HEK293T (cell line): ENCODE measurements around the gene LAYN.

ENCODE experiments used
- CTCF ChIA-PET: fragments of 350-600 bp; formaldehyde crosslinking; extraction: SDS; loops from one replicate; lab custom pipeline; 2021; ENCODE audit warnings: antibody characterized with exemption, inconsistent platforms; lab: Yijun Ruan, JAX
- POLR2A ChIA-PET: fragments of 350-600 bp; formaldehyde crosslinking; extraction: SDS; loops from one replicate; lab custom pipeline; 2020; ENCODE audit warnings: antibody characterized with exemption, inconsistent platforms; lab: Yijun Ruan, JAX
- DNase-seq: peaks from one replicate; pipeline ENCODE4 v3.0.0; 2012; ENCODE audit warnings: mixed read lengths; ENCODE audit errors: extremely low spot score
- ARNT ChIP-seq: fragments of 450-650 bp; IDR thresholded peaks from 2 replicates; pipeline ENCODE4 v1.6.1; 2017; ENCODE audit warnings: mild to moderate bottlenecking
- BHLHE40 ChIP-seq: fragments of 450-650 bp; IDR thresholded peaks from 2 replicates; pipeline ENCODE4 v1.6.1; 2016; ENCODE audit warnings: mild to moderate bottlenecking, moderate library complexity, borderline replicate concordance
- CTBP1 ChIP-seq: fragments of 450-650 bp; IDR thresholded peaks from 2 replicates; pipeline ENCODE4 v1.6.1; 2016; ENCODE audit warnings: borderline replicate concordance
- ELF4 ChIP-seq: fragments of 450-650 bp; IDR thresholded peaks from 2 replicates; pipeline ENCODE4 v1.6.1; 2017; ENCODE audit warnings: antibody characterized with exemption
- FOXA1 ChIP-seq: fragments of 450-650 bp; IDR thresholded peaks from 2 replicates; pipeline ENCODE4 v1.6.1; 2016; ENCODE audit warnings: mild to moderate bottlenecking
- FOXK2 ChIP-seq: fragments of 450-650 bp; IDR thresholded peaks from 2 replicates; pipeline ENCODE4 v1.6.1; 2016; ENCODE audit warnings: mild to moderate bottlenecking
- FOXM1 ChIP-seq: fragments of 450-650 bp; IDR thresholded peaks from 2 replicates; pipeline ENCODE4 v1.6.1; 2017; ENCODE audit warnings: mild to moderate bottlenecking, borderline replicate concordance
- HDGF ChIP-seq: fragments of 450-650 bp; IDR thresholded peaks from 2 replicates; pipeline ENCODE4 v1.6.1; 2017; ENCODE audit warnings: antibody characterized with exemption, borderline replicate concordance
- L3MBTL2 ChIP-seq: fragments of 450-650 bp; conservative IDR thresholded peaks from 2 replicates; pipeline ENCODE4 v1.6.1; 2016; ENCODE audit warnings: mild to moderate bottlenecking
- LEF1 ChIP-seq: fragments of 450-650 bp; IDR thresholded peaks from 2 replicates; pipeline ENCODE4 v1.6.1; 2017; ENCODE audit warnings: mild to moderate bottlenecking, borderline replicate concordance
- NFRKB ChIP-seq: fragments of 450-650 bp; IDR thresholded peaks from 2 replicates; pipeline ENCODE4 v1.6.1; 2016; ENCODE audit warnings: mild to moderate bottlenecking, moderate library complexity
- PKNOX1 ChIP-seq: fragments of 450-650 bp; IDR thresholded peaks from 2 replicates; pipeline ENCODE4 v1.6.1; 2016
- SP1 ChIP-seq: fragments of 450-650 bp; IDR thresholded peaks from 2 replicates; pipeline ENCODE4 v1.6.1; 2017
- SUZ12 ChIP-seq: fragments of 450-650 bp; IDR thresholded peaks from 2 replicates; pipeline ENCODE4 v1.6.1; 2016; ENCODE audit warnings: mild to moderate bottlenecking
- TARDBP ChIP-seq: fragments of 450-650 bp; IDR thresholded peaks from 2 replicates; pipeline ENCODE4 v1.6.1; 2016
- ZNF384 ChIP-seq: fragments of 450-650 bp; IDR thresholded peaks from 2 replicates; pipeline ENCODE4 v1.6.1; 2016

Gene LAYN

GRCh38 chr11:111582163-111582562, 41.6 kb downstream of the LAYN start:
- TF ChIP-seq L3MBTL2 (no peak), CTBP1 (no peak), FOXM1 (no peak), NFRKB (no peak), PKNOX1 (no peak), BHLHE40 (no peak)
- ChIA-PET POLR2A (no interaction called here), CTCF (interaction anchor here (0.7 to 1.2 kb wide), 3 partner anchors 10 to 196 kb away, joined by 3 to 5 read pairs (median 4); no protein-coding TSS in a partner anchor)
- DNase-seq: no peak

GRCh38 chr11:111582881-111583280, 42.4 kb downstream of the LAYN start:
- TF ChIP-seq FOXM1 (no peak), ZNF384 (no peak), CTBP1 (no peak), NFRKB (no peak), SUZ12 (no peak), ARNT (no peak), HDGF (no peak), PKNOX1 (no peak)
- ChIA-PET CTCF (interaction anchor here (0.7 to 1.3 kb wide), 4 partner anchors 11 to 195 kb away, joined by 3 to 5 read pairs (median 4); no protein-coding TSS in a partner anchor), POLR2A (no interaction called here)
- no peak for DNase-seq

- TF ChIP-seq ZNF384: no peak
- no peak for TF ChIP-seq SP1
- no peak for DNase-seq
- POLR2A ChIA-PET: no interaction called here
- CTCF ChIA-PET: no interaction called here
Measured at GRCh38 chr11:111585371-111585770, 44.9 kb downstream of the LAYN start.

GRCh38 chr11:111586388-111586831, 45.9 kb downstream of the LAYN start:
- POLR2A ChIA-PET: no interaction called here
- DNase-seq: peak; percentile 32
- TF ChIP-seq LEF1 (no peak), SUZ12 (no peak), HDGF (no peak), CTBP1 (no peak), FOXM1 (no peak)
- CTCF ChIA-PET: interaction anchor here (0.5 to 2.0 kb wide), 7 partner anchors 11 to 265 kb away, joined by 3 to 10 read pairs (median 4); no protein-coding TSS in a partner anchor

- ChIA-PET CTCF (no interaction called here), POLR2A (no interaction called here)
- TF ChIP-seq HDGF (no peak), FOXA1 (no peak), BHLHE40 (no peak), ARNT (no peak), FOXK2 (no peak), ZNF384 (no peak), SP1 (no peak), ELF4 (no peak), PKNOX1 (no peak), NFRKB (no peak), FOXM1 (no peak)
- no peak for DNase-seq
Measured at GRCh38 chr11:111589114-111589513, 48.6 kb downstream of the LAYN start.

GRCh38 chr11:111589886-111590499, 49.5 kb downstream of the LAYN start:
- CTCF ChIA-PET: no interaction called here
- DNase-seq: no peak
- POLR2A ChIA-PET: interaction anchor here (0.9 kb wide), 1 partner anchor 46 kb away, joined by 3 read pairs; no protein-coding TSS in a partner anchor
- TF ChIP-seq SUZ12 (no peak), L3MBTL2 (no peak), HDGF (no peak), SP1 (no peak), NFRKB (no peak), FOXM1 (no peak), FOXK2 (no peak), ARNT (no peak), BHLHE40 (no peak), TARDBP (no peak), ELF4 (no peak), FOXA1 (no peak), PKNOX1 (no peak), CTBP1 (no peak), ZNF384 (no peak), LEF1 (no peak)
